Muscle layer of duodenum (tissue), 2 donors: ENCODE data around the gene DEK.

ENCODE experiments used
- H3K27ac ChIP-seq: one replicate; pipeline ENCODE4 v1.7.0; 2013; ENCODE audit warnings: mild to moderate bottlenecking, low read length
- H3K27me3 ChIP-seq: one replicate; pipeline ENCODE4 v1.7.0; 2013; ENCODE audit warnings: low read depth, mild to moderate bottlenecking, control low read depth, low read length
- H3K36me3 ChIP-seq, 2 donors: one replicate each; pipeline ENCODE4 v1.7.0; 2013; ENCODE audit warnings: low read length in 2 of 2, control low read depth in 1 of 2, mild to moderate bottlenecking in 1 of 2; ENCODE audit not compliant: insufficient read depth in 2 of 2, control insufficient read depth in 1 of 2
- H3K4me1 ChIP-seq, 2 donors: one replicate each; pipeline ENCODE4 v1.7.0; 2013; ENCODE audit warnings: low read length in 2 of 2, mild to moderate bottlenecking in 2 of 2, control low read depth in 1 of 2, moderate library complexity in 1 of 2; ENCODE audit not compliant: insufficient read depth in 2 of 2, control insufficient read depth in 1 of 2
- H3K4me3 ChIP-seq, 2 donors: one replicate each; pipeline ENCODE4 v1.7.0; 2013; ENCODE audit warnings: low read length in 2 of 2, low read depth in 1 of 2, mild to moderate bottlenecking in 1 of 2
- H3K9me3 ChIP-seq, 2 donors: one replicate each; pipeline ENCODE4 v1.7.0; 2013; ENCODE audit warnings: low read length in 2 of 2, control low read depth in 1 of 2, mild to moderate bottlenecking in 1 of 2; ENCODE audit not compliant: control insufficient read depth in 1 of 2
- donor health status: healthy.

The DEK gene

GRCh38 chr6:18281564-18281963 lies 17.2 kb upstream of the DEK start:
- Histone ChIP-seq H3K4me3 (no peak overlapping the region), H3K36me3 (no peaks in the 10 kb centered on the region), H3K27ac (no peak overlapping the region), H3K4me1 (peaks cover 0 to 12% of the 10 kb centered on the region in 2 donors), H3K9me3 (no peaks in the 10 kb centered on the region), H3K27me3 (peaks cover 11% of the 10 kb centered on the region)

GRCh38 chr6:18280084-18280483 lies 15.8 kb upstream of the DEK start:
- Histone ChIP-seq H3K9me3 (no peaks in the 10 kb centered on the region), H3K4me3 (no peak overlapping the region), H3K27me3 (peaks cover 12% of the 10 kb centered on the region), H3K27ac (no peak overlapping the region), H3K4me1 (peaks cover 0 to 13% of the 10 kb centered on the region in 2 donors), H3K36me3 (no peaks in the 10 kb centered on the region)

GRCh38 chr6:18279422-18279821 lies 15.1 kb upstream of the DEK start:
- peaks cover 0 to 13% of the 10 kb centered on the region in 2 donors for H3K4me1 ChIP-seq
- H3K27me3 ChIP-seq = peaks cover 12% of the 10 kb centered on the region
- no peak overlapping the region for H3K27ac ChIP-seq
- H3K9me3 ChIP-seq = no peaks in the 10 kb centered on the region
- H3K4me3 ChIP-seq = no peak overlapping the region
- H3K36me3 ChIP-seq = no peaks in the 10 kb centered on the region

GRCh38 chr6:18277237-18278006 lies 13.1 kb upstream of the DEK start:
- Histone ChIP-seq H3K9me3 (no peaks in the 10 kb centered on the region), H3K4me1 (peaks cover 0 to 13% of the 10 kb centered on the region in 2 donors), H3K27me3 (peaks cover 12% of the 10 kb centered on the region), H3K27ac (no peak overlapping the region), H3K4me3 (peak overlapping the region in 1 of 2 donors; percentile 55), H3K36me3 (no peaks in the 10 kb centered on the region)

GRCh38 chr6:18276610-18277236 lies 12.4 kb upstream of the DEK start:
- H3K4me1 ChIP-seq = peaks cover 0 to 13% of the 10 kb centered on the region in 2 donors
- peak overlapping the region in 1 of 2 donors; percentile 55 for H3K4me3 ChIP-seq
- no peak overlapping the region for H3K27ac ChIP-seq
- H3K9me3 ChIP-seq = no peaks in the 10 kb centered on the region
- H3K36me3 ChIP-seq = no peaks in the 10 kb centered on the region
- H3K27me3 ChIP-seq = peaks cover 12% of the 10 kb centered on the region

- H3K36me3 ChIP-seq = no peaks in the 10 kb centered on the region
- H3K9me3 ChIP-seq = no peaks in the 10 kb centered on the region
- no peak overlapping the region for H3K27ac ChIP-seq
- no peak overlapping the region for H3K4me3 ChIP-seq
- H3K27me3 ChIP-seq = no peaks in the 10 kb centered on the region
- no peaks in the 10 kb centered on the region for H3K4me1 ChIP-seq
Observed at GRCh38 chr6:18270216-18270615, 5.9 kb upstream of the DEK start.

GRCh38 chr6:18269717-18270116 lies 5.4 kb upstream of the DEK start:
- Histone ChIP-seq H3K4me1 (no peaks in the 10 kb centered on the region), H3K27ac (no peak overlapping the region), H3K4me3 (no peak overlapping the region), H3K36me3 (no peaks in the 10 kb centered on the region), H3K9me3 (no peaks in the 10 kb centered on the region), H3K27me3 (no peaks in the 10 kb centered on the region)

GRCh38 chr6:18269253-18269652 lies 4.9 kb upstream of the DEK start:
- Histone ChIP-seq H3K27ac (no peak overlapping the region), H3K4me1 (no peaks in the 10 kb centered on the region), H3K27me3 (no peaks in the 10 kb centered on the region), H3K36me3 (no peaks in the 10 kb centered on the region), H3K9me3 (no peaks in the 10 kb centered on the region), H3K4me3 (no peak overlapping the region)

GRCh38 chr6:18268066-18268465 lies 3.7 kb upstream of the DEK start:
- Histone ChIP-seq H3K27ac (no peak overlapping the region), H3K4me1 (no peaks in the 10 kb centered on the region), H3K36me3 (no peaks in the 10 kb centered on the region), H3K4me3 (no peak overlapping the region), H3K9me3 (no peaks in the 10 kb centered on the region), H3K27me3 (no peaks in the 10 kb centered on the region)

GRCh38 chr6:18266523-18266912 lies 2.2 kb upstream of the DEK start:
- Histone ChIP-seq H3K27ac (no peak overlapping the region), H3K9me3 (no peaks in the 10 kb centered on the region), H3K27me3 (no peaks in the 10 kb centered on the region), H3K36me3 (no peaks in the 10 kb centered on the region), H3K4me1 (peaks cover 0 to 13% of the 10 kb centered on the region in 2 donors), H3K4me3 (no peak overlapping the region)

- Histone ChIP-seq H3K27ac (no peak overlapping the region), H3K4me3 (no peak overlapping the region), H3K4me1 (peaks cover 0 to 19% of the 10 kb centered on the region in 2 donors), H3K36me3 (no peaks in the 10 kb centered on the region), H3K27me3 (no peaks in the 10 kb centered on the region), H3K9me3 (no peaks in the 10 kb centered on the region)
Observed at GRCh38 chr6:18265787-18266522, 1.6 kb upstream of the DEK start.
